K562 (cell line): ENCODE data around the gene AFF2. TPM values are rescaled to one million over a fixed set of nuclear protein-coding genes. Genes with fewer than 3 reads are reported as not detected.

Source experiments
- ATAC-seq: fragments of 200-7000 bp; cut with Tn5 transposase; 3 replicates; pipeline ENCODE4 v1.9.1; 2020; ENCODE audit warnings: moderate library complexity
- BruUV-seq: library from RNA; stranded (reverse); fragments of 400-500 nt; replicated peaks from 2 replicates; lab custom pipeline; 2021; lab: Mats Ljungman, UMichigan
- CTCF ChIA-PET: fragments of 300-600 bp; formaldehyde crosslinking; extraction: SDS; loops from one replicate; lab custom pipeline; 2021; ENCODE audit warnings: low intra/inter-chr PET ratio; lab: Yijun Ruan, JAX
- POLR2A ChIA-PET: fragments of 300-600, 350-650 bp; sonication (Branson Sonifier 250); formaldehyde crosslinking; extraction: SDS; loops from one replicate; lab custom pipeline; 2021; ENCODE audit warnings: antibody characterized with exemption, inconsistent platforms; lab: Yijun Ruan, JAX
- DNase-seq, 4 experiments: peaks; one replicate each; pipeline versions ENCODE4 v3.0.0 to v3.0.0-alpha.2; 2011 to 2018; ENCODE audit warnings: low spot score in 3 of 4, mixed read lengths in 3 of 4; ENCODE audit errors: extremely low read depth in 1 of 4
- FAIRE-seq: peaks from 2 replicates; lab custom pipeline; 2011; peaks lifted over from hg19 to GRCh38; lab: Jason Lieb, UNC
- H2AFZ ChIP-seq: 2 replicates; pipeline ENCODE4 v1.6.0; 2011; ENCODE audit warnings: low read depth, low read length, control low read depth, inconsistent platforms
- H3K27ac ChIP-seq: fragments of 200-600 bp; 3 replicates; pipeline ENCODE4 v1.8.0; 2011; ENCODE audit warnings: low read depth, mild to moderate bottlenecking, control low read depth, inconsistent platforms, low read length, moderate library complexity, mixed read lengths; ENCODE audit errors: extremely low read depth
- H3K27me3 ChIP-seq, 2 experiments: fragments of 300-600 bp in 1 of 2; 2 replicates in 1 of 2; 3 replicates in 1 of 2; pipeline versions ENCODE4 v1.6.0 to v1.8.0; 2011; ENCODE audit warnings: inconsistent platforms in 2 of 2, low read length in 2 of 2, mild to moderate bottlenecking in 1 of 2, mixed read lengths in 1 of 2, moderate library complexity in 1 of 2; ENCODE audit not compliant: control insufficient read depth in 2 of 2, insufficient read depth in 2 of 2
- H3K36me3 ChIP-seq: fragments of 300-600 bp; 3 replicates; pipeline ENCODE4 v1.8.0; 2011; ENCODE audit warnings: mild to moderate bottlenecking, low read length, inconsistent platforms; ENCODE audit not compliant: control insufficient read depth, insufficient read depth
- H3K4me1 ChIP-seq, 2 experiments: fragments of 200-600 bp in 1 of 2; replicated peaks in 1 of 2; 2 replicates in 1 of 2; 3 replicates in 1 of 2; pipeline versions ENCODE4 v1.5.1 to v1.8.0; 2011; ENCODE audit warnings: inconsistent platforms in 2 of 2, low read length in 2 of 2, mild to moderate bottlenecking in 1 of 2, mixed read lengths in 1 of 2, moderate library complexity in 1 of 2; ENCODE audit not compliant: control insufficient read depth in 2 of 2, insufficient read depth in 2 of 2
- H3K4me2 ChIP-seq: 2 replicates; pipeline ENCODE4 v1.6.1; 2011; ENCODE audit warnings: low read length, control low read depth, inconsistent platforms, mixed read lengths; ENCODE audit not compliant: insufficient read depth
- H3K4me3 ChIP-seq: fragments of 200-600 bp; sonication (generic), shearing (Covaris generic); 2 replicates; pipeline ENCODE4 v1.5.1; 2016; ENCODE audit warnings: control low read depth, inconsistent platforms
- H3K79me2 ChIP-seq: fragments of 200-600 bp; 3 replicates; pipeline ENCODE4 v1.8.0; 2011; ENCODE audit warnings: low read length, inconsistent platforms; ENCODE audit not compliant: control insufficient read depth, insufficient read depth
- H3K9ac ChIP-seq, 2 experiments: 2 replicates each; pipeline versions ENCODE4 v1.6.0 to v1.6.1; 2011; ENCODE audit warnings: low read depth in 2 of 2, low read length in 2 of 2, control low read depth in 1 of 2, inconsistent platforms in 1 of 2, mild to moderate bottlenecking in 1 of 2, mixed read lengths in 1 of 2; ENCODE audit not compliant: insufficient read depth in 1 of 2
- H3K9me1 ChIP-seq: one replicate; pipeline ENCODE4 v1.6.0; 2011; ENCODE audit warnings: inconsistent platforms, mild to moderate bottlenecking, low read length, moderate library complexity; ENCODE audit not compliant: control insufficient read depth, insufficient read depth
- H3K9me3 ChIP-seq: replicated peaks from 2 replicates; pipeline ENCODE4 v1.5.1; 2011; ENCODE audit warnings: low read depth, low read length, inconsistent platforms; ENCODE audit not compliant: control insufficient read depth, insufficient read depth
- H4K20me1 ChIP-seq: replicated peaks from 2 replicates; pipeline ENCODE4 v1.6.1; 2011; ENCODE audit warnings: low read length, inconsistent platforms, mixed read lengths; ENCODE audit not compliant: control insufficient read depth, insufficient read depth
- HMGXB4 ChIP-seq: sonication (generic); formaldehyde crosslinking; IDR thresholded peaks from 2 replicates; pipeline ENCODE4 v1.8.1; 2023; ENCODE audit warnings: mild to moderate bottlenecking, missing genetic modification reagents
- MEIS2 ChIP-seq: fragments of 450-650 bp; IDR thresholded peaks from 2 replicates; pipeline ENCODE4 v1.6.1; 2014; ENCODE audit warnings: mild to moderate bottlenecking; ENCODE audit not compliant: partially characterized antibody
- NFIC ChIP-seq: fragments of 450-650 bp; IDR thresholded peaks from 2 replicates; pipeline ENCODE4 v1.6.1; 2017; ENCODE audit warnings: mild to moderate bottlenecking, inconsistent platforms
- NFIX ChIP-seq: fragments of 250-450 bp; sonication (Bioruptor Pico); IDR thresholded peaks from 2 replicates; pipeline ENCODE4 v1.4.0; 2020; ENCODE audit warnings: low read depth, mild to moderate bottlenecking, moderate library complexity
- ZNF263 ChIP-seq: sonication (generic); formaldehyde crosslinking; IDR thresholded peaks from 2 replicates; pipeline ENCODE4 v1.8.0; 2022; ENCODE audit warnings: mild to moderate bottlenecking, missing genetic modification reagents, borderline replicate concordance
- ZZZ3 ChIP-seq: fragments of 450-650 bp; IDR thresholded peaks from 2 replicates; pipeline ENCODE4 v1.6.1; 2016; ENCODE audit warnings: antibody characterized with exemption, mild to moderate bottlenecking, moderate library complexity
- WGBS: fragments of 100-300 bp; shearing (Covaris generic); methylation state at CpG from one replicate; pipeline ENCODE4 v1.1.6; 2016; ENCODE audit warnings: low coverage, mixed read lengths; ENCODE audit not compliant: insufficient coverage; ENCODE audit errors: missing lambda C conversion rate; 5-methylcytosine and 5-hydroxymethylcytosine counted together
- in situ Hi-C: fragments of 300-500 bp; cut with MboI; formaldehyde crosslinking; loops from 4 replicates; pipeline ENCODE4 v1.15.0; 2018; ENCODE audit warnings: inconsistent platforms, mixed read lengths
- intact Hi-C: fragments of 100-400 bp; cut with micrococcal nuclease; formaldehyde crosslinking; loops from 2 replicates; pipeline ENCODE4 v1.14.2; 2022
- polyA plus RNA-seq, 8 experiments: library from polyadenylated mRNA; depleted of rRNA in 4 of 8; stranded (reverse) in 5 of 8; unstranded in 3 of 8; fragments of >200 nt; fragmentation: Nextera tagmentation in 2 of 8; fragmentation: Illumina TruSeq in 1 of 8; extraction: Ambion mirVana in 2 of 8; extraction: Trizol in 1 of 8; gene quantifications; 2 replicates each; pipeline versions ENCODE4 v1.2.1 to v1.2.3, GENCODE V29; 2011 to 2014; ENCODE audit warnings: inconsistent platforms in 1 of 8, missing spikeins in 1 of 8
- total RNA-seq, 7 experiments: library from RNA; depleted of rRNA in 6 of 7; stranded (reverse); fragments of >200 nt in 6 of 7; fragmentation: Illumina TruSeq in 2 of 7; extraction: Trizol in 2 of 7; gene quantifications; 2 replicates each; pipeline versions ENCODE4 v1.2.1 to v1.2.3, GENCODE V29; 2011 to 2021; ENCODE audit warnings: low replicate concordance in 1 of 7

AFF2 gene
- total and polyA plus RNA-seq, 9 of the 15 experiments (the other 6 are each of a cell fraction or from before 2014, with no cell fraction given), result 0.01 to 0.20 (median 0.07) TPM

- no peak for TF ChIP-seq HMGXB4 (CRISPR knock-in tag)
- no peak for TF ChIP-seq ZNF263 (CRISPR knock-in tag)
These were observed 507.0 kb downstream of the AFF2 start (continued) for GRCh38 chrX:149007423-149007822.

- Histone ChIP-seq H2AFZ (no peak overlapping the region), H3K9ac (no peak overlapping the region), H3K9me3 (no peaks in the 10 kb centered on the region), H4K20me1 (no peaks in the 10 kb centered on the region), H3K4me2 (no peak overlapping the region), H3K9me1 (no peaks in the 10 kb centered on the region), H3K36me3 (no peaks in the 10 kb centered on the region)
- no peak for FAIRE-seq
- ATAC-seq, result no peak
- in situ Hi-C loops, result no loop called here
- CTCF ChIA-PET, result no interaction called here
- BruUV-seq, result no TSS peak
- POLR2A ChIA-PET, result no interaction called here
- peak; percentile 56; the same call in 1 of the 2 replicates for TF ChIP-seq NFIX (CRISPR knock-in tag)
- peak; percentile 27 for TF ChIP-seq MEIS2
- TF ChIP-seq ZZZ3, result no peak
- TF ChIP-seq NFIC, result peak; percentile 83
- TF ChIP-seq, all 486 proteins: peak for 3
- intact Hi-C loops, result no loop called here
- no peak for DNase-seq
- no peaks in the 10 kb centered on the region for H3K4me1 ChIP-seq
- no peaks in the 10 kb centered on the region for H3K27me3 ChIP-seq
- H3K27ac ChIP-seq, result no peak overlapping the region
- H3K4me3 ChIP-seq, result no peak overlapping the region
- WGBS, result 0% methylated on average over 4 of the region's 4 CpGs
- no peaks in the 10 kb centered on the region for H3K79me2 ChIP-seq
These were observed 509.8 kb downstream of the AFF2 start for GRCh38 chrX:149010013-149010852.
